RWPE1 (cell line): ENCODE data around the gene NFATC2.

Experiments used
- CTCF ChIA-PET: fragments of 350-600 bp; sonication (Branson Sonifier 250); formaldehyde crosslinking; extraction: SDS; loops from one replicate; lab custom pipeline; 2021; lab: Yijun Ruan, JAX
- POLR2A ChIA-PET: fragments of 400-600 bp; formaldehyde crosslinking; extraction: SDS; loops from one replicate; lab custom pipeline; 2020; ENCODE audit warnings: antibody characterized with exemption; ENCODE audit not compliant: low non-redundant PET; lab: Yijun Ruan, JAX
- DNase-seq: peaks from one replicate; pipeline ENCODE4 v3.0.0; 2012; ENCODE audit warnings: low spot score
- H3K27ac ChIP-seq: fragments of 450-650 bp; 2 replicates; pipeline ENCODE4 v1.5.1; 2017
- CTCF ChIP-seq: fragments of 450-650 bp; conservative IDR thresholded peaks from 2 replicates; pipeline ENCODE4 v1.5.1; 2017; ENCODE audit warnings: low read depth, mild to moderate bottlenecking

The NFATC2 gene

GRCh38 chr20:51402201-51402600 is 140.3 kb downstream of the NFATC2 start:
- TF ChIP-seq CTCF: no peak
- POLR2A ChIA-PET: no interaction called here
- H3K27ac ChIP-seq: no peak overlapping the region
- DNase-seq: no peak
- CTCF ChIA-PET: no interaction called here

- no peak for TF ChIP-seq CTCF
- ChIA-PET CTCF (interaction anchor here (0.6 kb wide), 1 partner anchor 56 kb away, joined by 6 read pairs; no protein-coding TSS in a partner anchor), POLR2A (no interaction called here)
- DNase-seq: no peak
- no peak overlapping the region for H3K27ac ChIP-seq
Observed at GRCh38 chr20:51401496-51401895, 141.0 kb downstream of the NFATC2 start.

- H3K27ac ChIP-seq: no peak overlapping the region
- TF ChIP-seq CTCF: no peak
- POLR2A ChIA-PET: no interaction called here
- CTCF ChIA-PET: no interaction called here
- DNase-seq: no peak
Observed at GRCh38 chr20:51400051-51400926, 142.2 kb downstream of the NFATC2 start.

GRCh38 chr20:51399006-51399890 is 143.3 kb downstream of the NFATC2 start:
- no peak for DNase-seq
- no peak for TF ChIP-seq CTCF
- POLR2A ChIA-PET: interaction anchor here (0.6 kb wide), 1 partner anchor 388 kb away, joined by 3 read pairs; no protein-coding TSS in a partner anchor
- CTCF ChIA-PET: no interaction called here
- H3K27ac ChIP-seq: no peak overlapping the region

- no peak overlapping the region for H3K27ac ChIP-seq
- no peak for DNase-seq
- POLR2A ChIA-PET: interaction anchor here (0.6 kb wide), 1 partner anchor 387 kb away, joined by 3 read pairs; no protein-coding TSS in a partner anchor
- CTCF ChIA-PET: interaction anchor here (0.6 kb wide), 1 partner anchor 25 kb away, joined by 3 read pairs; no protein-coding TSS in a partner anchor
- no peak for TF ChIP-seq CTCF
Observed at GRCh38 chr20:51398552-51398951, 144.0 kb downstream of the NFATC2 start.

- POLR2A ChIA-PET: no interaction called here
Observed at GRCh38 chr20:51398083-51398482, 144.4 kb downstream of the NFATC2 start.

More at GRCh38 chr20:51398083-51398482, 144.4 kb downstream of the NFATC2 start:
- CTCF ChIA-PET: interaction anchor here (0.6 kb wide), 1 partner anchor 26 kb away, joined by 3 read pairs; no protein-coding TSS in a partner anchor
- TF ChIP-seq CTCF: no peak
- no peak overlapping the region for H3K27ac ChIP-seq
- DNase-seq: no peak
